Endothelial cell (in vitro differentiated cells): Measurements from ENCODE around the gene BTBD3. TPM values are rescaled to one million over a fixed set of nuclear protein-coding genes. Genes with fewer than 3 reads are reported as not detected.

ENCODE experiments used
- DNase-seq: peaks from one replicate; pipeline ENCODE4 v3.0.0; 2021; ENCODE audit warnings: low spot score
- H3K27ac Mint-ChIP-seq: one replicate; pipeline ENCODE4 v1.8.0; 2021; ENCODE audit warnings: mixed read lengths, inconsistent platforms; ENCODE audit not compliant: unreplicated experiment
- H3K27me3 Mint-ChIP-seq: one replicate; pipeline ENCODE4 v1.8.0; 2021; ENCODE audit warnings: mild to moderate bottlenecking, moderate library complexity, mixed read lengths, inconsistent platforms; ENCODE audit not compliant: unreplicated experiment
- H3K36me3 Mint-ChIP-seq: one replicate; pipeline ENCODE4 v1.8.0; 2021; ENCODE audit warnings: mild to moderate bottlenecking, low read depth, mixed read lengths, inconsistent platforms; ENCODE audit not compliant: unreplicated experiment
- H3K4me1 Mint-ChIP-seq: one replicate; pipeline ENCODE4 v1.8.0; 2021; ENCODE audit warnings: mild to moderate bottlenecking, mixed read lengths, inconsistent platforms; ENCODE audit not compliant: unreplicated experiment
- H3K4me3 Mint-ChIP-seq: one replicate; pipeline ENCODE4 v1.8.0; 2021; ENCODE audit warnings: mild to moderate bottlenecking, mixed read lengths, inconsistent platforms; ENCODE audit not compliant: unreplicated experiment
- H3K9me3 Mint-ChIP-seq: one replicate; pipeline ENCODE4 v1.8.0; 2021; ENCODE audit warnings: mixed read lengths, inconsistent platforms; ENCODE audit not compliant: unreplicated experiment
- CTCF ChIP-seq: fragments of 200-600 bp; sonication (generic); IDR thresholded peaks from one replicate; pipeline ENCODE4 v1.5.0; 2021; ENCODE audit warnings: antibody characterized with exemption; ENCODE audit not compliant: unreplicated experiment
- total RNA-seq: library from RNA; stranded (reverse); fragmentation: NEBNext Ultra II Directional; extraction: Animal tissue kit (Norgen Biotek cat#: 25700); gene quantifications from one replicate; pipeline ENCODE4 v1.2.1, GENCODE V29; 2021; ENCODE audit not compliant: unreplicated experiment

BTBD3 gene
- total RNA-seq, 1 donor from 2014 or later: 56.0 TPM

GRCh38 chr20:11881449-11881848 is 36.2 kb upstream of the BTBD3 start:
- Mint-ChIP-seq H3K36me3 (no peaks in the 10 kb centered on the region), H3K4me3 (no peak overlapping the region), H3K9me3 (no peaks in the 10 kb centered on the region), H3K4me1 (no peaks in the 10 kb centered on the region), H3K27ac (no peak overlapping the region), H3K27me3 (no peaks in the 10 kb centered on the region)
- no peak for TF ChIP-seq CTCF
- DNase-seq: no peak

GRCh38 chr20:11882651-11883050 is 35.0 kb upstream of the BTBD3 start:
- no peak overlapping the region for H3K4me3 Mint-ChIP-seq
- no peaks in the 10 kb centered on the region for H3K27me3 Mint-ChIP-seq

GRCh38 chr20:11888648-11889047 is 29.0 kb upstream of the BTBD3 start:
- peaks cover 6% of the 10 kb centered on the region for H3K36me3 Mint-ChIP-seq
- H3K4me3 Mint-ChIP-seq: no peak overlapping the region
- no peak overlapping the region for H3K27ac Mint-ChIP-seq
- DNase-seq: no peak
- peaks cover 14% of the 10 kb centered on the region for H3K27me3 Mint-ChIP-seq
- no peak for TF ChIP-seq CTCF
- H3K9me3 Mint-ChIP-seq: no peaks in the 10 kb centered on the region
- peaks cover 10% of the 10 kb centered on the region for H3K4me1 Mint-ChIP-seq

More at GRCh38 chr20:11882651-11883050, 35.0 kb upstream of the BTBD3 start:
- TF ChIP-seq CTCF: no peak
- H3K4me1 Mint-ChIP-seq: no peaks in the 10 kb centered on the region
- H3K27ac Mint-ChIP-seq: no peak overlapping the region
- no peaks in the 10 kb centered on the region for H3K36me3 Mint-ChIP-seq
- no peaks in the 10 kb centered on the region for H3K9me3 Mint-ChIP-seq
- DNase-seq: no peak

GRCh38 chr20:11890331-11891076 is 27.2 kb upstream of the BTBD3 start:
- peak; percentile 93 for DNase-seq
- peak overlapping the region; percentile 78 for H3K27ac Mint-ChIP-seq
- H3K27me3 Mint-ChIP-seq: peaks cover 17% of the 10 kb centered on the region
- peaks cover 6% of the 10 kb centered on the region for H3K36me3 Mint-ChIP-seq
- H3K4me1 Mint-ChIP-seq: peaks cover 16% of the 10 kb centered on the region
- no peaks in the 10 kb centered on the region for H3K9me3 Mint-ChIP-seq
- TF ChIP-seq CTCF: no peak
- peak overlapping the region; percentile 93 for H3K4me3 Mint-ChIP-seq

GRCh38 chr20:11891077-11891775 is 26.5 kb upstream of the BTBD3 start:
- peak; percentile 67 for DNase-seq
- Mint-ChIP-seq H3K4me1 (peaks cover 24% of the 10 kb centered on the region), H3K4me3 (peak overlapping the region; percentile 96), H3K9me3 (no peaks in the 10 kb centered on the region), H3K27ac (peak overlapping the region; percentile 97), H3K27me3 (peaks cover 17% of the 10 kb centered on the region), H3K36me3 (peaks cover 6% of the 10 kb centered on the region)
- TF ChIP-seq CTCF: no peak
